ENCODE measurements around the gene NKX2-4. TPM values are rescaled to one million over a fixed set of nuclear protein-coding genes. Genes with fewer than 3 reads are reported as not detected.

Gene NKX2-4
- total and polyA plus RNA-seq, 8 donors: not detected

GRCh38 chr20:21353236-21353635 lies 44.1 kb downstream of the NKX2-4 start:
- Histone ChIP-seq H3K27me3 (no peaks in the 10 kb centered on the region), H3K4me3 (no peak overlapping the region), H3K4me1 (no peaks in the 10 kb centered on the region), H3K27ac (no peak overlapping the region), H3K36me3 (peaks cover 23 to 77% (median 68%) of the 10 kb centered on the region in 4 donors), H3K9me3 (no peaks in the 10 kb centered on the region)
- no peak for DNase-seq
- TF ChIP-seq EP300 (IDR thresholded peaks at IDR 0.05) (no peak), POLR2A (IDR thresholded peaks at IDR 0.05) (no peak), POLR2AphosphoS5 (IDR thresholded peaks at IDR 0.05) (no peak), CTCF (IDR thresholded peaks at IDR 0.05) (no peak)
- intact Hi-C loops (cut with DNase I; ENCODE audit: low total_unique reads): no loop called here
- WGBS, 5 donors: 88 to 100% (median 97%) methylated on average over 1 of the region's 1 CpG

GRCh38 chr20:21352703-21353102 lies 44.6 kb downstream of the NKX2-4 start:
- TF ChIP-seq POLR2A (IDR thresholded peaks at IDR 0.05): no peak
- Histone ChIP-seq H3K4me1 (no peaks in the 10 kb centered on the region), H3K27me3 (no peaks in the 10 kb centered on the region), H3K9me3 (no peaks in the 10 kb centered on the region), H3K4me3 (no peak overlapping the region), H3K27ac (no peak overlapping the region), H3K36me3 (peaks cover 20 to 77% (median 68%) of the 10 kb centered on the region in 4 donors)
- intact Hi-C loops (cut with DNase I; ENCODE audit: low total_unique reads): no loop called here
- no peak for DNase-seq

Small RNA genes lying within 50 kb of the gene (small RNA-seq; reads per million reads assigned to genes)
- gene RN7SKP140: 0 reads per million in 4 donors

Other genes with a start within 250 kb of the NKX2-4 start
- 10 to 100 TPM; 15.2 to 66.8 (median 34.4) TPM for gene XRN2, start 94.2 kb downstream of the NKX2-4 start, total RNA-seq
- gene XRN2, start 94.2 kb downstream of the NKX2-4 start, polyA plus RNA-seq: 10 to 100 TPM; 12.5 to 35.7 (median 21.0) TPM
- gene NKX2-2, start 116.5 kb upstream of the NKX2-4 start, total RNA-seq: 1 to 10 TPM in 2 of 5 donors, under 1 TPM in 2, not detected in 1; 0.18 to 4.8 (median 1.3) TPM
- 1 to 10 TPM in 2 of 3 donors, under 1 TPM in 1; 0.18 to 1.8 (median 1.4) TPM for gene NKX2-2, start 116.5 kb upstream of the NKX2-4 start, polyA plus RNA-seq